ENCODE measurements around the gene MSANTD1.

Gene MSANTD1

DNA sequence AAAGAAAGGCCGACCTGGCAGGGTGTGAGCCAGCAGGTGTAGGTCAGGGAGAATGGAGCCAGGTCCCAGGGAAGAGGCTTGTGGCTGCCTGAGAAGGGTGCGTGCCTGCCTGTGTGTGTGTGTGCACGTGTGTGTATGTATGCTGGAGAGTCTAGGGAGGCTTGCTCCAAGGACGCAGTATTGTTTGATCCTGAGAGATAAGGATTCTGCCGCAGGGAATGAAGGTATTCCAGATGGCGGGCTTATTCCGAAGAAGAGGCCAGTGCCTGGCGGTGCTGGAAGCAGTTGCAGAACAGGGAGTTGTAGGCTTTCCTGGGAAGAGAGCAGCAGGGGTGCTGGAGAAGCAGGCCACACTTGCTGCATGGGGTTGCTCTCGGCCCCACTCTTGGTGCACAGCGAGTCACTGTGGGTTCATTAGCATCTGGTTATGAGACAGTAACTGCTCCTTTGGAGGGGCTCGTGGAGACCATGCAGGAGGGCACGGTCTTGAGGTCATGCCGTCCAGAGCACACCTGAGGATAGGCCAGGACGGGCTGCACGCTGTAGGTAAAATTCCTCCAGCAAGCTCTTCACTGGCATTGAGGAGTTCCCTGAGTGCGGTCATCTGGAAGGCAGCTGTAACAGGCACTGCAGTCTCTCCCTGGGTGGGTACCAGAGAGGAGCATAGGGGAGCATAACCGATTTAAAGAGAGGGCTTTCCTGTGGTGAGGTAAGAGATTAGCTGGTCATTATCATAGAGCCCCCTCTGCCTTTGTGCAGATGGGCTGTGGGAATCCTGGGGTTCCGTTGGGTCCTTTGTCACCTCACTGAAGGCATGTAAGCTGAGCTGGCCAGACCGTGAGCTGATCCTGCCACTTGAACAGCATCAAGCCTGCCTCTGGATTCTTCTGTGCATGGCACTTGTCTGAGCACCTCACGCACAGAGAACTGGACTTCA, 29.9 kb upstream of the MSANTD1 start:
- TF ChIP-seq, protein P1, sequence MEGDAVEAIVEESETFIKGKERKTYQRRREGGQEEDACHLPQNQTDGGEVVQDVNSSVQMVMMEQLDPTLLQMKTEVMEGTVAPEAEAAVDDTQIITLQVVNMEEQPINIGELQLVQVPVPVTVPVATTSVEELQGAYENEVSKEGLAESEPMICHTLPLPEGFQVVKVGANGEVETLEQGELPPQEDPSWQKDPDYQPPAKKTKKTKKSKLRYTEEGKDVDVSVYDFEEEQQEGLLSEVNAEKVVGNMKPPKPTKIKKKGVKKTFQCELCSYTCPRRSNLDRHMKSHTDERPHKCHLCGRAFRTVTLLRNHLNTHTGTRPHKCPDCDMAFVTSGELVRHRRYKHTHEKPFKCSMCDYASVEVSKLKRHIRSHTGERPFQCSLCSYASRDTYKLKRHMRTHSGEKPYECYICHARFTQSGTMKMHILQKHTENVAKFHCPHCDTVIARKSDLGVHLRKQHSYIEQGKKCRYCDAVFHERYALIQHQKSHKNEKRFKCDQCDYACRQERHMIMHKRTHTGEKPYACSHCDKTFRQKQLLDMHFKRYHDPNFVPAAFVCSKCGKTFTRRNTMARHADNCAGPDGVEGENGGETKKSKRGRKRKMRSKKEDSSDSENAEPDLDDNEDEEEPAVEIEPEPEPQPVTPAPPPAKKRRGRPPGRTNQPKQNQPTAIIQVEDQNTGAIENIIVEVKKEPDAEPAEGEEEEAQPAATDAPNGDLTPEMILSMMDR (IDR thresholded peaks at IDR 0.05): no peak

DNA sequence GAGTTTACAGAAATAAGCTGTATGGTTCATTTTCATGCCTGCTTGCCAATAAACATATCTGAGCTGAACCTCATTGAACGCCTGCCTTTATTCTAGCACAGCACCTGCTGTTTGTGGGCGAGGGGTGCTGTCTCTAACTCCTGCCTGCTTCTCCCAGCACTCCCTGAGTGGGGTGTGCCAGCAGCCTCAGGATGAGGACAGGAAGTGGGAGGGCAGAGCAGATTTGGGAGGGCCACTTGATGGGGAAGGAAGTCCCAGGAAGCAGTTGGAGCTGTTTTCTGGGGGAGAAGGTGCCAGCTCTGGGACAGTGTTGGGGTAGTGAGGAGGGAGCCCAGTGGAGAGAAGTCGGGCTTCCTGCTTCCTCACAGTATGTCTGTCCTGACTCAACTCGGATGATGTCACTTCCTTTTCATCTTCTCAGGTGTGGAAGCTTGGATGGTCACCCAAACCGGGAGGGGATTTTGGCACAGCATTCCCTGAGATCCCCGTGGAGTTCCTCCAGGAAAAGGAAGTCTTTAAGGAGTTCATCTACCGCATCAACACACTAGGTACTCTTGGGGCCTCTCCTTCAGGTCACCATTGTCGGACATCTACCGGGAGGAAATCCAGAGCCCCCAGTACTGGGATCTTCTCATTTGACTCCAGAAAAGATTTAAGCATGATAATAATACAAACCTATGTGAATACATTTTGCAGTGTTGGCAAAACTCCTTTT, 29.0 kb upstream of the MSANTD1 start:
- TF ChIP-seq, protein P1 (IDR thresholded peaks at IDR 0.05): no peak

DNA sequence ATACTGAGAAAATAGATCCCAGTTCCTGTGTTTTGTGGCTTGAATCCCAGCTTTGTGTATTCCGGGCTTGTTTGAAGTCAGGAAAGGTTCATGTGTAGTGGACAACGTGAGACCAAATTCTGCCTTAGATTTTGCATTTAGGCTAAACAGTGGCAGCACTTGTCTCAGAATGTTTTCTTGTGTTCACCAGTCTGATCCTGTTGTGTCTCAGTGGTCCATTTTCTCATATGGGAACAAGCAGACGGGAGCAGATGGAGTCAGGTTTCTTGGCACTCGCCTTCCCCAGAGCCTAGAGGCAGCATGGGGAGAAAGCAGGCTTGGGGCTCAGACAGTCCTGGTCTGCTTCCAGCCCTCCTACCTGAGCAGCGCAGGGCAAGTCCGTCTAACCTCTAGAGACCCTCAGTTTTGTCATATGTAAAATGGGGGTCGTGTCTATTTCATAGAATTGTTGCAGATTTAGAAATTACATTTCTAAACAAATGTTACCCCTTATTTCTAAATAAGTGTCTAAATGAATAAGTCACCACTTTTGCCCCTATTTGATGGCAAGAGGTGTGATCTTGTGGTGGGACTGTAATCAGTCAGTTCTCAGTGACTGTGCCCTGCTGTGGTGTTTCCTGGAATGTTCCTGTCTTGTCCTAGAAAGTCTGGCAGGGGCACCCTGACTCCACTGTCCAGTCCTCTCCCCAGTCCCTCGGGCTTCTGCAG, 28.3 kb upstream of the MSANTD1 start:
- TF ChIP-seq, protein P1 (IDR thresholded peaks at IDR 0.05): no peak

DNA sequence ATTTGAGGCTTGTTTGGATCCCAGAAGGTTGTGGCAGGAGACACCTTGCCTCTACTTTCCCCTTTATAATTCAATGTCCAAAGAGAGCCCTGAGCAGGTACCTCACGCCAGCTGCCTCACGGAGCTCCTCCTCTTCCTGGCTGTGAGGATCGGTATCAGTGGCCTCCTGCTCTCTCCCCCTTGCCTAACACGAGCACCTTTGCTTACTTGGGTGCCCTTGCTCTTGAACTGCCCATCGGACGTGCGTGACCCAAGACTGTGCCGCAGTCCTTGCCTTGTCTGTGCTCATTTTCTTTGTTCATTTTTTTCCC, 27.8 kb upstream of the MSANTD1 start:
- TF ChIP-seq, protein P1 (IDR thresholded peaks at IDR 0.05): no peak

DNA sequence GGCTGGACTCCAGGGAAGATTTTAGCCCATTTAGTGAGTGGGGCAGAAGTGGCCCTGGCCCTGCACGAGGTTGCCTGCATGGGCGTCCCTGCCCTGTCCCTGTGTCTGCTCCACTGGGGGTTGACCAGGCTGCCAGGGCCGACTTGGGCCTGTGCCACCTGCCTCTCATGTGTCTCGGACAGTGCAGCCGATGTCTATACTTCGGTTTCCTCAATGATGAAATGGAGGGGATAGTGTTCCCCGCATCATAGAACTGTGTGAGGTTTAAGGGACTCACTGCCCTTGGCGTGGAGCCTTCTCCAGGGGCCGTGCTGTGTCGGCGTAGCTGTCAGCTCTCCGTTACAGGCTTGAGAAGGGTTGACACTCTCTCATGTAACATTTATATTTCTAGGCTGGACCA, 27.0 kb upstream of the MSANTD1 start:
- TF ChIP-seq, protein P1 (IDR thresholded peaks at IDR 0.05): no peak

DNA sequence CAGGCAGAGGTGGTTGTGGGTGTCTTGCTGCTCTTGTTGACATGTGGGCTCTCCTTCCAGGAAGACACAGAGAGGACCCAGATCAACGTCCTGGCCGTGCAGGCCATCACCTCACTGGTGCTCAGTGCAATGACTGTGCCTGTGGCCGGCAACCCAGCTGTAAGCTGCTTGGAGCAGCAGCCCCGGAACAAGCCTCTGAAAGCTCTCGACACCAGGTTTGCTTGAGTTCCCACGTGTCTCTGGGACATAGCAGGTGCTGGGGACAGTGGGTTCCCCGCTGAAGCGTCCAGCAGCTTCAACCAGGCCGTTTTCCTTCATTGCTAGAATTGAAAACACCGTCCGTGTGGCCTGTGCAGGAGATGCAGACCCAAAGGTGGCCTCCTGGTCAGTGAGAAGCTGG, 25.6 kb upstream of the MSANTD1 start:
- TF ChIP-seq, protein P1 (IDR thresholded peaks at IDR 0.05): no peak

DNA sequence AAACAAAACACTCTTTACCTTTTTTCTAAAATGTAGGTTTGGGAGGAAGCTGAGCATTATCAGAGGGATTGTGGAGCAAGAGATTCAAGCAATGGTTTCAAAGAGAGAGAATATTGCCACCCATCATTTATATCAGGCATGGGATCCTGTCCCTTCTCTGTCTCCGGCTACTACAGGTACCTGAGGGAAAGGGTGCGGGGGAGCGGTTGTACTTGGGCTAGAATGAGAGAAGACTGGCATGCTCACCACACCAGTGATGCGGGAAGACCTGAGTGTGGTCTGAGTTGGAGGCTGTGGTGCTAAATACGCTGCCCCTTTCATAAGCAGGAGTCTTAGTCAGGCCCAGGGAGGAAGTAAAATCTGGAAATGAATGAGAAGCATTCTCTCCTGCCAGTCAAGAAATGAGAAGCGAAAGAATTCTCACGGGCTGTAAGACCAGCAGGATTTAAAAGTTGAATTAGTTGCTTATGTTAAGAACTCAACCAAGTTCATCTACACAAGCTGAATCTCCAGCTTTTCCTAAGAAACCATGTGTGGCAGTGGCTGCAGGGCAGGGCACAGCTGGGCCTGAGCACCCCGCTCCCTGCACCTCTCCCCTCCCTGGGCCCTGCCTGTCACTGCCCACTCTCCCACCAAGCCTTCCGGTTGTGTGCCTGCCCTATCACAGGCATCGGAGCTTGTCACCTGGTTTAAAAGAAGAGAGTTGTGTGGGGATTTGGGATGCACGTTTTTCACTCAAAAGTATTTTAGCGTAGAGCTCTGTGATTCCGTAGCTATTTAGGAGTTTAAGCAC, 24.8 kb upstream of the MSANTD1 start:
- TF ChIP-seq, protein P1 (IDR thresholded peaks at IDR 0.05): no peak

Measured in LNCAP (cell line).